Ishikawa (cell line): ENCODE data around the gene RTN4RL1.

ENCODE experiments used
- CEBPB ChIP-seq: IDR thresholded peaks from 2 replicates; pipeline ENCODE4 v1.6.1; 2012
- CREB1 ChIP-seq: IDR thresholded peaks from 2 replicates; pipeline ENCODE4 v1.6.1; 2012; ENCODE audit warnings: low read depth
- EP300 ChIP-seq: IDR thresholded peaks from 2 replicates; pipeline ENCODE4 v1.6.1; 2012; ENCODE audit warnings: borderline replicate concordance
- FOXM1 ChIP-seq: IDR thresholded peaks from 2 replicates; pipeline ENCODE4 v1.6.1; 2012; ENCODE audit warnings: low read depth, borderline replicate concordance
- NFIC ChIP-seq: IDR thresholded peaks from 2 replicates; pipeline ENCODE4 v1.6.1; 2012
- RAD21 ChIP-seq: IDR thresholded peaks from 2 replicates; pipeline ENCODE4 v1.6.1; 2012; ENCODE audit warnings: low read depth
- REST ChIP-seq: IDR thresholded peaks from 2 replicates; pipeline ENCODE4 v1.6.1; 2012; ENCODE audit warnings: low read depth, mild to moderate bottlenecking
- TAF1 ChIP-seq: IDR thresholded peaks from 2 replicates; pipeline ENCODE4 v1.6.1; 2012; ENCODE audit warnings: low read depth, mild to moderate bottlenecking
- YY1 ChIP-seq: IDR thresholded peaks from 2 replicates; pipeline ENCODE4 v1.6.1; 2012; ENCODE audit warnings: low read depth
- ZBTB7A ChIP-seq: IDR thresholded peaks from 2 replicates; pipeline ENCODE4 v1.6.1; 2012; ENCODE audit warnings: low read depth
- TF ChIP-seq, protein P1 (sequence below): IDR thresholded peaks from 2 replicates; pipeline ENCODE4 v1.6.1; 2012
- TF ChIP-seq, protein P2 (sequence below): IDR thresholded peaks from 2 replicates; pipeline ENCODE4 v1.6.1; 2012

DNA sequence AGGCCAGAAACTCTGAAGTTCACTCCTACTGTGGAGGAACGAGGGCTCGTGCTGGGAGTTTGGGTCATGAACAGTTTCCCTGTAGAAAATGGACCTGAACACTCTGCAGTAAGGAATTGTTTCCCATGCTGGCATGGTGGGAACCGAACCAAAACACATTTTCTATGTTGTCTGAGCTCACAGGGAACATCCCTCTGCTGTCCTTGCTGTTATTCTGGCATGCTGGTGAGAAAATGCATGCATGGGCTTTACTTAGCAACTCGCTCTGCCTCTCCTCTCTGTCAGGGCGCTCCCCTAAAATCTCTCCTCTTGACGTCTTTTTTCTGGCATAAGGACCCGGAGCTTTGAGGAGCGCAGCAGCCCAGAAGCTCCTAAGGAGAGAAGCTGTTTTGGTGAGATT is 5.4 kb downstream of the RTN4RL1 start:
- TF ChIP-seq EP300 (no peak), TAF1 (no peak), CREB1 (no peak), CEBPB (no peak), REST (no peak), FOXM1 (no peak), NFIC (no peak), RAD21 (no peak), ZBTB7A (no peak), YY1 (no peak)
- TF ChIP-seq, protein P1, sequence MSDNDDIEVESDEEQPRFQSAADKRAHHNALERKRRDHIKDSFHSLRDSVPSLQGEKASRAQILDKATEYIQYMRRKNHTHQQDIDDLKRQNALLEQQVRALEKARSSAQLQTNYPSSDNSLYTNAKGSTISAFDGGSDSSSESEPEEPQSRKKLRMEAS = no peak
- TF ChIP-seq, protein P2, sequence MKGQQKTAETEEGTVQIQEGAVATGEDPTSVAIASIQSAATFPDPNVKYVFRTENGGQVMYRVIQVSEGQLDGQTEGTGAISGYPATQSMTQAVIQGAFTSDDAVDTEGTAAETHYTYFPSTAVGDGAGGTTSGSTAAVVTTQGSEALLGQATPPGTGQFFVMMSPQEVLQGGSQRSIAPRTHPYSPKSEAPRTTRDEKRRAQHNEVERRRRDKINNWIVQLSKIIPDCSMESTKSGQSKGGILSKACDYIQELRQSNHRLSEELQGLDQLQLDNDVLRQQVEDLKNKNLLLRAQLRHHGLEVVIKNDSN = no peak
